Upper lobe of left lung (tissue), 4 donors: ENCODE results near the gene KTI12.

Experiments used
- EP300 ChIP-seq, 4 donors: sonication (generic); formaldehyde crosslinking; IDR thresholded peaks; one replicate each; pipeline ENCODE4 v1.5.1; 2017; ENCODE audit warnings: antibody characterized with exemption in 4 of 4, control low read depth in 2 of 4
- POLR2A ChIP-seq, 4 donors: fragments of 450-650 bp; IDR thresholded peaks; one replicate each; pipeline ENCODE4 v1.5.1; 2016 to 2017; ENCODE audit warnings: antibody characterized with exemption in 4 of 4, mild to moderate bottlenecking in 2 of 4
- POLR2AphosphoS5 ChIP-seq, 2 donors: sonication (generic); formaldehyde crosslinking; IDR thresholded peaks; one replicate each; pipeline ENCODE4 v1.5.1; 2017; ENCODE audit warnings: antibody characterized with exemption in 2 of 2
- TF ChIP-seq, protein P1 (sequence below), 6 experiments: fragments of 450-650 bp in 4 of 6; fragments of 200-600 bp in 2 of 6; sonication (generic) in 2 of 6; IDR thresholded peaks; one replicate each; pipeline ENCODE4 v1.5.1; 2016 to 2019; ENCODE audit warnings: antibody characterized with exemption in 6 of 6

DNA sequence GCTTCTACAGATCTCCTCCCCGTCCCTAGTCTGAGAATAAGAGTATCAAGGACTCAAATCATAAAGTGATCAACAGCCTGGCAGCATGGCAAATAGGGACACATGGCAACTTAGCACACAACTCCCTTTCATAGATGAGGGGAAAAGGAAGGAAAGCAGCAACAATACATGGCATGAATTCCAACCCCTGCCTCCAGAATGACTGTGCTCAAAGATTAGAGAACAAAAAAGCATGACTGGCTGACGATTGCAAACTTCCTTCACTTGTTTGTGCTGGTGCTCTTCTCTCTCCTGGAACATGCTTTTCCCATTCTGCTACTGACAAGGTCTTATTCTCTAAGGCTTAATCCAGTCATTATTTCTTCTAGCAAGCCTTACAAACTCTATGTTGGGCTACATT is 11.5 kb downstream of the KTI12 start:
- TF ChIP-seq POLR2A (IDR thresholded peaks at IDR 0.05) (no peak), EP300 (IDR thresholded peaks at IDR 0.05) (no peak), POLR2AphosphoS5 (IDR thresholded peaks at IDR 0.05) (no peak)
- TF ChIP-seq, protein P1, sequence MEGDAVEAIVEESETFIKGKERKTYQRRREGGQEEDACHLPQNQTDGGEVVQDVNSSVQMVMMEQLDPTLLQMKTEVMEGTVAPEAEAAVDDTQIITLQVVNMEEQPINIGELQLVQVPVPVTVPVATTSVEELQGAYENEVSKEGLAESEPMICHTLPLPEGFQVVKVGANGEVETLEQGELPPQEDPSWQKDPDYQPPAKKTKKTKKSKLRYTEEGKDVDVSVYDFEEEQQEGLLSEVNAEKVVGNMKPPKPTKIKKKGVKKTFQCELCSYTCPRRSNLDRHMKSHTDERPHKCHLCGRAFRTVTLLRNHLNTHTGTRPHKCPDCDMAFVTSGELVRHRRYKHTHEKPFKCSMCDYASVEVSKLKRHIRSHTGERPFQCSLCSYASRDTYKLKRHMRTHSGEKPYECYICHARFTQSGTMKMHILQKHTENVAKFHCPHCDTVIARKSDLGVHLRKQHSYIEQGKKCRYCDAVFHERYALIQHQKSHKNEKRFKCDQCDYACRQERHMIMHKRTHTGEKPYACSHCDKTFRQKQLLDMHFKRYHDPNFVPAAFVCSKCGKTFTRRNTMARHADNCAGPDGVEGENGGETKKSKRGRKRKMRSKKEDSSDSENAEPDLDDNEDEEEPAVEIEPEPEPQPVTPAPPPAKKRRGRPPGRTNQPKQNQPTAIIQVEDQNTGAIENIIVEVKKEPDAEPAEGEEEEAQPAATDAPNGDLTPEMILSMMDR (IDR thresholded peaks at IDR 0.05), result no peak
